Measurements from ENCODE around the gene TAF1C. TPM values are rescaled to one million over a fixed set of nuclear protein-coding genes. Genes with fewer than 3 reads are reported as not detected.

Gene TAF1C
- total and polyA plus RNA-seq, 2 donors from 2014 or later, result 24.7 to 64.7 TPM

GRCh38 chr16:84196727-84197394 is 10.0 kb upstream of the TAF1C start:
- Histone ChIP-seq H3K27ac (ENCODE audit: low read depth in 2 of 2, low read length in 2 of 2) (no peak overlapping the region), H3K36me3 (ENCODE audit: control insufficient read depth in 2 of 3, insufficient read depth in 3 of 3, low read length in 3 of 3) (no peaks in the 10 kb centered on the region), H3K27me3 (ENCODE audit: control insufficient read depth, insufficient read depth, low read length) (no peaks in the 10 kb centered on the region), H3K9me3 (ENCODE audit: control insufficient read depth in 2 of 3, insufficient read depth in 1 of 3, low read length in 3 of 3) (no peaks in the 10 kb centered on the region), H3K4me3 (ENCODE audit: low read length in 3 of 3) (no peak overlapping the region), H3K9ac (ENCODE audit: low read length in 3 of 3) (no peak overlapping the region), H3K4me1 (ENCODE audit: control insufficient read depth in 2 of 3, insufficient read depth in 2 of 3, low read depth in 1 of 3, low read length in 3 of 3) (no peaks in the 10 kb centered on the region)
- no peak for TF ChIP-seq CTCF (IDR thresholded peaks at IDR 0.05; ENCODE audit: borderline replicate concordance, extremely low read depth, insufficient read depth)
- DNase-seq (peak in 1 of 5 donors; percentile 37), FAIRE-seq (no peak)
- intact Hi-C loops (cut with DNase I), result no loop called here

GRCh38 chr16:84196101-84196500 is 9.2 kb upstream of the TAF1C start:
- FAIRE-seq, result no peak
- intact Hi-C loops (cut with DNase I), result no loop called here

DNA sequence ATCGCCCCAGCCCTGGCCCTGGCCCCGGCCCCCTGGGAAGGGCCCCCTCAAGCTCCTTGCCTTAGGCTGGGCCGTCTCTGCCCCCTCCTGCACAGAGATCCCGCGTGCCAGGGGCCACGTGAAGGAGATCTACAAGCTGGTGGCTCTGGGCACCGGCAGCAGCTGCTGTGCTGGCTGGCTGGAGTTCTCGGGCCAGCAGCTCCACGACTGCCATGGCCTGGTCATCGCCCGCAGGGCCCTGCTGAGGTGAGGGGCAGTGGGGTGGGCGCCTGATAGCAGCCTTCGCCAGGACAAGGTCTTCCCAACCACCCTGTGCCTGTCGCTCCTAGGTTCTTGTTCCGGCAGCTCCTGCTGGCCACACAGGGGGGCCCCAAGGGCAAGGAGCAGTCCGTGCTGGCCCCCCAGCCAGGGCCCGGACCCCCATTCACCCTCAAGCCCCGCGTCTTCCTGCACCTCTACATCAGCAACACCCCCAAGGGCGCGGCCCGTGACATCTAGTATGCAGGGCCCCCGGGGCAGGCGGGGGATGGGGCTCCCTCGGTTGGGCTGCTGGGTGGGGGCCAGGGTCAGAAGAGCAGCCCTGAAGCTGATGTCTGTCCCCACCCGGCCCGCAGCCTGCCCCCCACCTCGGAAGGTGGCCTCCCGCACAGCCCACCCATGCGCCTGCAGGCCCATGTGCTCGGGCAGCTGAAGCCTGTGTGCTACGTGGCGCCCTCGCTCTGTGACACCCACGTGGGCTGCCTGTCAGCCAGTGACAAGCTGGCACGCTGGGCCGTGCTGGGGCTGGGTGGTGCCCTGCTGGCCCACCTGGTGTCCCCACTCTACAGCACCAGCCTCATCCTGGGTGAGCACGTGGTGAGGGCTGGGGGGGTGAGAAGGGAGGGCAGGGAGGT is 8.6 kb upstream of the TAF1C start:
- Histone ChIP-seq H3K36me3 (ENCODE audit: control insufficient read depth in 2 of 3, insufficient read depth in 3 of 3, low read length in 3 of 3) (no peaks in the 10 kb centered on the region), H3K27ac (ENCODE audit: low read depth in 2 of 2, low read length in 2 of 2) (no peak overlapping the region), H3K27me3 (ENCODE audit: control insufficient read depth, insufficient read depth, low read length) (no peaks in the 10 kb centered on the region), H3K4me3 (ENCODE audit: low read length in 3 of 3) (no peak overlapping the region), H3K4me1 (ENCODE audit: control insufficient read depth in 2 of 3, insufficient read depth in 2 of 3, low read depth in 1 of 3, low read length in 3 of 3) (no peaks in the 10 kb centered on the region), H3K9ac (ENCODE audit: low read length in 3 of 3) (no peak overlapping the region), H3K9me3 (ENCODE audit: control insufficient read depth in 2 of 3, insufficient read depth in 1 of 3, low read length in 3 of 3) (no peaks in the 10 kb centered on the region)
- intact Hi-C loops (cut with DNase I), result no loop called here
- DNase-seq, result peak in 1 of 5 donors; percentile 74
- TF ChIP-seq CTCF (IDR thresholded peaks at IDR 0.05; ENCODE audit: borderline replicate concordance, extremely low read depth, insufficient read depth), result no peak
- FAIRE-seq, result no peak

More at GRCh38 chr16:84196101-84196500, 9.2 kb upstream of the TAF1C start:
- no peak overlapping the region for H3K9ac ChIP-seq (ENCODE audit: low read length in 3 of 3)
- no peaks in the 10 kb centered on the region for H3K9me3 ChIP-seq (ENCODE audit: control insufficient read depth in 2 of 3, insufficient read depth in 1 of 3, low read length in 3 of 3)
- no peak overlapping the region for H3K27ac ChIP-seq (ENCODE audit: low read depth in 2 of 2, low read length in 2 of 2)
- H3K27me3 ChIP-seq (ENCODE audit: control insufficient read depth, insufficient read depth, low read length), result no peaks in the 10 kb centered on the region
- no peaks in the 10 kb centered on the region for H3K4me1 ChIP-seq (ENCODE audit: control insufficient read depth in 2 of 3, insufficient read depth in 2 of 3, low read depth in 1 of 3, low read length in 3 of 3)
- H3K4me3 ChIP-seq (ENCODE audit: low read length in 3 of 3), result no peak overlapping the region
- TF ChIP-seq CTCF (IDR thresholded peaks at IDR 0.05; ENCODE audit: borderline replicate concordance, extremely low read depth, insufficient read depth), result no peak
- H3K36me3 ChIP-seq (ENCODE audit: control insufficient read depth in 2 of 3, insufficient read depth in 3 of 3, low read length in 3 of 3), result no peaks in the 10 kb centered on the region
- no peak for DNase-seq
